Activated CD4-positive, CD25-positive, alpha-beta regulatory T cell treated with anti-CD3 and anti-CD28 coated beads, Interleukin-2, amount 50 U/mL, for 72 hours (primary cell): Measurements from ENCODE around the gene EPC1.

Experiments used
- DNase-seq: peaks from one replicate; pipeline ENCODE4 v3.0.0; 2021

EPC1 gene

DNA sequence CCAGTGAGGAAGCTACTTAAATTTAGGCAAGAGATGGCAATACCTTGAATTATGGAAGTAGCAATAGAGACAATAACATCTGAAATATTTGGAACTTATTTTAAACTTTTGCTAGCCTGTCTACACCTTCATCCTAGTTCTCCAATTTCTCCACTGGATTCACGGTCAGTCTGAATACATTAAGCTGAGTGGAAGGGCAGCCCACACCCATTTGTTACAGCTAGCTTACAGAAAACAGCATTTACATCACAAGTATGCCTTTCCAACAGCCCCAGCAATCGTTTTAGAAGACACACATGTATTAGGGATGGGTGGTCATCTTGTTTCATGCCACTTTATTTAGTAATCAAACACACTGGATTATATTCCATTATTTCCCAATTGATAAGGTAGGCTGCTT, 16.7 kb downstream of the EPC1 start:
- DNase-seq = no peak

DNA sequence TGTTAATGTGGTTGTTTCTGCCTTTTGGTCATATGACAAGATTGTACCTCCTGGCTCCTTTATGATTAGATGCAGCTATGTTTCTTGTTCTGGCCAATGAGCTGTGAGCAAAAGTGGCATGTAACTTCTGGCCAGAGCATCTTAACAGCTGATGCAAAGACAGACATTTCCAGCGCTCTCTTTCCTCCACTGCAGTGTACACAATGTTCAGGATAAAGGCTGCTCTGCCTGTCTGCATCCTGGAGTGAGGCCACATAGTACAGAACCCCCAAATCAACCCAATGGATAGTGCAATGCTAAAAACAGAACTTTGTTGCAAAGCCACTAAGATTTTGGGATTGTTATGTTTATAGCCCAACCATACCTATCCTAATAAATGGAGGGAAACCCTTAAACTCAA, 17.9 kb downstream of the EPC1 start:
- DNase-seq = no peak

DNA sequence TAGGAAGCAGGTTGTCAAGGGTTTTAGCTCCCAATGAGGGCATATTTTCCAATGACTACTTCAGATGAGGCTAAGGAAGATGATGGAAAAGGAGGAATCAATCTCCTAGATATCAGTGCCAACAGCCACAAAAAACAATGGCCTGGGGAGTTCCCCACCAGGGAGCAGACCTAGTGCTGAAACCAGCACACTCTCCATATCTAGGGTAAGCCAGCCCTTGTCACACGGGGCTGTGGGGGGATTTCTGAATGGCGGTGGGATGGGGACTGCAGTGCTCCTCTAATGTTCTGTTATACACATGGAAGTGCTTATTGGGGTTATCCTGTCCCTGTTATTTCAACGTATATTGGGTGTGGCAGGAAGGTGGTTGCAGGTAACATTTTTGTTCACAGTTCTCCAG, 18.5 kb downstream of the EPC1 start:
- DNase-seq = no peak

DNA sequence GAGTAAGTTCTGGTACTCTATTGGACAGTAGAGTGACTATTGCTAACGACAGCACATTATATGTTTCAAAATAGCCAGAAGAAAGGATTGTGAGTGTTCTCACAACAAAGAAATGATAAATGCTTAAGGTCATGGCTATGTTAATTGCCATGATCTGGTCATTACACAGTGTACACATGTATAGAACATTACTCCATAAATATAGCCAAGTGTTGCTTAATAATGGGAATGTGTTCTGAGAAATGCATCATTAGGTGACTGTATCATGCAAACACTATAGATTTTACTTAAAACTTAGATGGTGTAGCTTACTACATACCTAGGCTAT, 19.6 kb downstream of the EPC1 start:
- DNase-seq = no peak

DNA sequence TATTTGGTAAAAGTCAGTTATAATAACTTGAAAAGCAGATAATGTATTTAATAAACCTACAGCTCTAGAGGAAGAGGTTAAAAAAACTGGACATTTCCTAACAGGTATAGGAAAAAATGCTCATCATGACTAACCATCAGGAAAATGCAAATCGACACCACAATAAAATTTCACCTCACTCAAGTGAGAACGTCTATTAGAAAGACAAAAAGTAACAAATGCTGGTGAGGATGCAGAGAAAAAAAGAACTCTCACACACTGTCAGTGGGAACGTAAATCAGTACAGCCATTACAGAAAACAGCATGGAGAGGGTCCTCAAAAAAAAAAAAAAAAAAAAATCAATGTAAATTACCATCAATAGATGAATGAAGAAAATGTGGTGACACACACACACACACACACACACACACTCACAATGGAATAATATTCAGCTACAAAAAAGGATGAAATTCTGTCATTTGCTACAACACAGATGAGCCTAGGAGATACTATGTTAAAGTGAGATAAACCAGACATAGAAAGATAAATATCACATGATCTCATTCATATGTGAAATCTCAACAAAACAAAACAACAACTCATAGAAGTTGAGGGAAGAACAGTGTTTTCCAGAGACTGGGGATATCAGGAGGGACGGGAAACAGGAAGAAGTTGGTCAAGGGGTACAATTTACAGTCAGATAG, 20.1 kb downstream of the EPC1 start:
- DNase-seq = no peak

DNA sequence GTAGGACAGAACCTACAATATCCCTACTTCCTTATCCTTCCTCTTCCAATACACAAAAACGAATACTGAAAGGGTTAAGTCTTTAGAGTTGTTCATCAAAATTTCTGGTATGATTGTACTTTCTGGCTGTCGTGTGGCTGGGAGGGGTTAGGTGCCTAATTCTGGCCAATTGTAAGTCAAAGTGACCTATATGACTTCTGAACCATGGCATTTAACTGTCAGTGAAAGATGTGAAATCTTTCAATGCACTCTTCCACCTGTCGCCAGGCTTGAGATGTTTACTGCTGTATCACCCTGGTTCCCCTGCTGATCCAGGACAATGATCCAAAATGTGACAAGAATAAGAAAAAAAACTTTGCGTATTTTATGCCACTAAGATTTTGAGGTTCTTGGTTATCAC, 20.8 kb downstream of the EPC1 start:
- DNase-seq = no peak

DNA sequence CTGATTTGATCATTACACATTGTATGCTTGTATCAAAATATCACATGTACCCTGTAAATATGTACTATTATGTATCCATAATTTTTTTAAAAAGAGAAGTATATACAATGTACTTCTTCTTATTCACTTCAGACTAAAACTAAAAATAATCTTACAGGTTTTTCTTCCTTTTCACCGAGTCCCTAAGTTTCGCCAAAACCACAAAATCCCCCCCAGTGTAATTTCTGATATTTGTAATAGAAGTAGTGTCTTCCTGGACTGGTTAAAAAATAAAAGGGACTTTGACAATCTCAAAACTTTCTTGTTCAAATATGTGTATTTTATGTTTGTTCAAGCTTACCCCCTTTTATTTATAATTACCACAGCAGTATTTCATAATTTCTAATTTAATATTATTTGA, 23.9 kb downstream of the EPC1 start:
- DNase-seq = no peak

DNA sequence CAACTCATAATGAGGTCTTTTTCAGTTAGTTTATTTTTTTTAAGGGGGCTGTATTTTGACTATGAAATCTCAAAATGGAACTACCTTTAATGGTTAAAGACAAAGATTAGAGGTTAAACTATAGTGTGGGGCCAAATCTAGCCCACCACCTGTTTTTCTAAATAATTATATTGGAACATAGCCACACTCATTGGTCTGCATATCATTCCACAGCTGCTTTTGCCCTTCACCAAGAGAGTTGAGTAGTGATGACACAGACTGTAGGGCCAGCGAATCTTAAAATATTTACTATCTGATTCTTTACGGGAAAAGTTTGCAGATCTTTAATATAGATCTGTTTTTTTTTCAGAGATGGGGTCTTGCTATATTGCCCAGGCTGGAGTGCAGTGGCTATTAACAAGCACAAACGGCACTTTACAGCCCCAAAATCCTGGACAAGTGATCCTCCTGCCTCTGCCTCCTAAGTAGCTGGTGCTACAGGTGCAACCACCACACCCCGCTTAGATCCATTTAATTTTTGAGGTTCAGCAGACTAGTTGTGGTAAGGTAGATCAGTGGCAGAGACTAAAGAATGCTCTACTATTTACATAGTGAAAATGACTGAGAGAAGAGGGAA, 25.8 kb downstream of the EPC1 start:
- DNase-seq = no peak

DNA sequence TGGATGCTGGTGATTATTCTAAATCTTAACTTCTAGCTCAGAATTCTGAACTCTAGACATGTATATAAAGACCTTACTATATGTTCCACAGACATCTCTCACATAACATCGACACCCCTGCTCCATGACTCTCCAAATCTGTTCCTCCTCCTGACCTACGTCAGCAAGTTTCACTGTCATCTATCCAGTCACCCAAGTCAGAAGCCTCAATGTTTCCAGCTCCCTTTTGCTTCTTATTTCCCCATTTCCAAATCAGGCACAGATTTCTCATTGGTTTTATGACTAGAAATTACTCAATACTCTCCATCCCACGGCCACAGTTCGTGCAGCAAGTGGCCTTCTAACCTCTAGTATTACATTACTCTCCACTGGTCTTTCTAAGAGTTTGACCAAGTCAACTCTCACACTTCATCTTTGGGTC, 28.5 kb downstream of the EPC1 start:
- DNase-seq = no peak

DNA sequence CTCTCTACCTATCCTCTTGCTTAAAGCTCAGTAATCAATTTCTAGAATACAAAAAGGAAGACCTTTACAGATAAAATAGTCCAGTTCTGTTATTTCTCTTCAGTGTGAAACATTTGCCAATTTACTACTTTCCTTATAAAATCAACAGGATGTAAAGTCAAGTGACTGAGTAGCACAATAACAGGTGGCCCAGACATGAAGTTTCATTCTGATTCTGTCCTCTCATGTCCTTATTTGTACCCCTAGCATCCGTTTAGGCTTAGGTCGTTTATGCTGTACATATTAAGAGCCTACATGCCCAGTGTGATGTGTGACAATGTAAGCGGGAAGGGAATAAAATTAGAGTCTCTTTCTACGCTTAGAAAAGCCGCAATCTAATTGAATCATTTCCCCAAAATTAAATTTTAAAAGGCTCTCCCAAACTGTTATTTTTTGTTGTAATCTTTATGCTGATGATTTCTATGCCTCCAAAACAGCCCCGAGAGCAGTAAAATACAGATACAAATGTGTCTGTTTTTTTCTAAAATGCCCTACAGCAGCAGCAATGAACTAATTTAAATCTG, 29.1 kb downstream of the EPC1 start:
- DNase-seq = no peak

DNA sequence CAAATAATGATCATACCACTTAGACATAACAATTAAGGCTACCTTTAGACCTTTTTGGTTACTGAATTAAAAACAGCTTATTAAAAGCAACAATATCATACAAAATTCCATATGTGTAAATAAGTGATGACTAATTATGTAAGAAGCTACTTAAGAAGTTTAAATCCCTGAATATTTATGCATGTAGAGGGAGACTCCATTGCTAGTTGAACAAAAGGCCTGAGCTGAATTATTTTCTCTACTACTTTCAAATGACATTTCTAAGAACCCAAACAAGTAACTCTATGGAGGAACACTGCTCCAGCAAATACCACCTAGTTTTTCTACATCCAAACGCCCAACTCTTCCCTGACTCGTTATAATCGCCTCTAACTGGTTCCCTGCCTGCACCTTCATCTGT, 31.5 kb downstream of the EPC1 start:
- DNase-seq = no peak

DNA sequence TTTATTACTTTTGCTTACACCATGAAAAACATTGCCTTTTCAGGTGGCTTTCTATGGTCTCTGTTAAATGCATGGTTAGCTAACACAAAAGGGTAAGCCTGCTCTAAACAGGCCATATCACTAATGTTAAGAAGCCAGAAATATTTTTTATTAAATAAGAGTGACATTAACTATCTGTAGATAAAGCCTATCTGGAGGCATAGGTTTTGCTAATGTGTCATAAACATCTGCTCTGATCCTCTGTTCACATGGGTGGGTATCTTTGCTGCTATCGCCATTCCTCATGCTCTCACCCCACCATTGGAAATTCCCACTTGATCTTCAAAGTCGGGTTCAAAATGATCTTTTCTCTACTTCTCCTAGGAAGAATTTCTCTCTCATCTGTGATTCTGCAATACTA, 32.4 kb downstream of the EPC1 start:
- no peak for DNase-seq

DNA sequence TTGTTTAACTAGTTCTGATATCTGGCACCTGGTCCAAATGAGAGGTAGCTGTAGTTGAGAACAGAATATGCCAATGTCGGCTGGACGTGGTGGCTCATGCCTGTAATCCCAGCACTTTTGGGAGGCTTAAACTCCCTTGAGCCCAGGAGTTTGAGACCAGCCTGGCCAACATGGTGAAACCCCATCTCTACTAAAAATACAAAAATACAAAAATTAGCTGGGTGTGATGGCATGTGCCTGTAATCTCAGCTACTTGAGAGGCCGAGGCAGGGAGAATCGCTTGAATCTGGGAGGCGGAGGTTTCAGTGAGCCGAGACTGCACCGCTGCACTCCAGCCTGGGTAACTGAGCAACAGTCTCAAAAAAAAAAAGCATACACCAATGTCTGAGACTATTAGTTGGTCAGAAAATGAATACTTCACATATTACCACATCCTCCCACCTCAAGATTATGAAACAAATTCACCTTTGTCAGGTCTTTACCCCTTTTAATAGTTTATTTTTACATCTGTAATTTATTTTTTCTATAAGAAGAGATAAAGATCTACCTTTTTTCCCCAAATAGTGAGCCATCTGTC, 38.8 kb downstream of the EPC1 start:
- no peak for DNase-seq

DNA sequence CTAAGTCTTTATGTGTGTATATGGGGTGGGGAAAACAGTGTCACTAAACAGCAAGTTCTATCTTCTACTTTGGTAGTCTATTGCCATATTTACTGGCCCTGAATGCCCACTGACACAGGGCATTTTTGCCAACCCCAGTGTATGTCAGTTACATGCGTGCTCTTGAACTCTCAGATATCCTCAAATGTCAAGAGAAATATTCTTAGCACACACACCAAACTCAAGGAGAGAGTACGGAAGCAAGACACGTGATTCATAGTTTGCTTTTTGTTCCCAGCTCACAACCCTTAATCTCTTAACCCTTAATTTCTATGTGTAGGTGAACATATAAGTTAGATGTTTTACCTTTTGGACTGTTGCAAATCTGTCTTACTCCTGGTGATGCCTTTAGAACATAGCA, 39.3 kb downstream of the EPC1 start:
- no peak for DNase-seq

DNA sequence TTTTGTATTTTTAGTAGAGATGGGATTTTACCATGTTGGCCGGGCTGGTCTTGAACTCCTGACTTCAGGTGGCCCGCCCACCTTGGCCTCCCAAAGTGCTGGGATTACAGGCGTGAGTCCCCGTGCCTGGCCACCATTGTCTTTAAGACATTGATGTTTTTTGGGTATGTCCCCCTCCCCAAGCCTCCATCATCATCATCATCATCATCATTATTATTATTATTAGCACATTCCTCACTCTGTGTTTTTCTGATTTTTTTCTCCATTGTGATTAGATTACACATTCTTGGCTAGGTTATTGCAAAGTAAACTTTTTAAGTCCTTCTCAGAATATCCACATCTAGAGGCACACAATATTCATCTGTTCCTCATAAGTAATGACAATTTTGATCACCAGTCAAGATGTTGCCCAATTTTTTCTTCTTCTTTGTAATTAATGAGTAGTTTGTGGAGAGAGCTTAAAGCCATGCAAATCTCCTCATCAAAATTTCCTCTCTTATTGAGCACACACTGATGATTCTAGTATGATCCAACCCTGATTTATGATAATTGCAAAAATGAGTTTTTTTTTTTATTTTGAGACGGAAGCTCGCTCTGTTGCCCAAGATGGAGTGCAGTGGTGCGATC, 47.5 kb downstream of the EPC1 start:
- no peak for DNase-seq

DNA sequence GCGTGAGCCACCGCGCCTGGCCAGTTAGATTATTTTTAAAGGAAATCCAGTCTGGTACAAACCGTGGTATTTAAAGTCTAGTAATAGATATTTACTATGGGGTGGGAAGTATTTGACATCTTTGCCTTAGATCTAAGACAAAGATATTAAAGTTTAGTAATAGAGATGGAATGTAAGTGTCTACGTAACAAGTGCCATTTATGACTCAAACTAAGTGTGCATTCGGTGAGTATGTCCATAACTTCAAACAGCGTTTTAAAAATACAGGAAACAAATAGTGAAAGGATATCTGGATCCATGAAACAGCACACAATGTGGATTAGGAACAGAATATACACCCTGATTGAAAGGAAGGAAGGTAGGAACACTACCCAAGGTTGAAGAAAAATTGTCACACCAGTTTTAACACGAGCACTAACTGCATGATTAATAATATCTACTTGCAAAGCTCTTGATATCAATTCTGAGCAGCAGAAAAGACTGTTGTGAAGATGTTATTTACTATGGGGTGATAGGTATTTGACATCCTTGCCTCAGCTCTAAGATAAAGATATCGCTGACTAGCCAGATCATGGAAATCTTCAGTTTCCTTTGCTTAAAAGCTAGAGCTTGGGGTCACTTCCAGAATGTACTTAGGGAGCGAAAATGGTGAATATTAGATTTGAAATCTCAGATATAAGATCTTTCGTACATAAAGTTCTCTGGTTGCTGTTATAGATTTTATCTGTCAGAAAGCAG, 48.7 kb downstream of the EPC1 start:
- no peak for DNase-seq

DNA sequence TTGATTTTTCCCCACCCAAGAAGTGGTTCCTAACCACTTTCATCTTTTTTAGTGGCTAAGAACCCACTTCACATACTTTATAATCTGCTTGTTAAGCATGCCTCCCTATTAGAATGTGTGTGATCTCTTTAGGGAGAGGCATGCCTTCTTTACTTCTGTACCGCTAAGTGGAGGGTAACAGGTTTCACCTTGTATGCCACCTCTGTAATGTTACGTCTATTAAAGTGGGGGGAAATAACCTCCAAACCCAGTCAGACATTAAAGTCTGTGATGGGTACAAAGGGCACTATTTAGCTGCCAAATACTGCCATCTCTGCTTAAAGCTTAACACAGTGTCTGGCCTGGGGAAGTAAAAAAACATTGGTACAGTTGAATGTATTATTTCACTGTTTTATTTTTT, 51.9 kb downstream of the EPC1 start:
- no peak for DNase-seq

DNA sequence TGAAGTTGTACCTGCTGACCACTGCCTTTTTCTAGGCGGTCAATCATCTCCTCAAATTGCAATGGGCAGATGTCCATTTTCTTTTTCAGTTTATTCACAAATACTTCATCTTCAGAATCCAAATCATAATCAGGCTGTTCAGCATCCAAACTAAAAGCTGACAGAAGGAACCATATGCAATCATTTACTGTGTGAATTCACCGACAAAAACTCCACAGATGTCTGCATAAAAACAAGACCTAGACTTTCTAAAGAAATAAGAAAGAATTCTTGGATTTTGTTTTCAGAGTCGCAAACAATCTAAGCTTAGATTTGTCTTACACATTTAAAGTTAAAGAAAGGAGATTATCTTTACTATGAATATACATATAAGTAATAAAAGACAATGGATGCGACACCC, 53.4 kb downstream of the EPC1 start:
- DNase-seq = no peak

DNA sequence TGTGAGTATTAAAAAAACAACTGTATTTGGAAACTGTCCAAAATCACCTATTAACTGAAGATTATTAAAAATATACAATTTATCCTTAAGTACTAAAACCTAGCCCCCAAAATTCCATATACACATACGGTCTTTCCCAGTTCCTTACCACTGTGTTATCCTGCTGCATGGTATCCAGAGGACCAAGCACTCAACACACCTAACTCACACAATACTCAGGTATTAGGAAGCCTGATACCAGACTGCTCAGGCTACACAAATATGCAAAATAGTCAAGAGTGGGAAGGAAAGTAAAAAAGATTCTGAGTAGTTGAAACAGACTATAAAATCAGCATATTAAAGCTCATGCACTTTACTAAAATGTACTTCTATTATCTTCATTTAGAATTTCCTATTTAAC, 67.2 kb downstream of the EPC1 start:
- DNase-seq = no peak

DNA sequence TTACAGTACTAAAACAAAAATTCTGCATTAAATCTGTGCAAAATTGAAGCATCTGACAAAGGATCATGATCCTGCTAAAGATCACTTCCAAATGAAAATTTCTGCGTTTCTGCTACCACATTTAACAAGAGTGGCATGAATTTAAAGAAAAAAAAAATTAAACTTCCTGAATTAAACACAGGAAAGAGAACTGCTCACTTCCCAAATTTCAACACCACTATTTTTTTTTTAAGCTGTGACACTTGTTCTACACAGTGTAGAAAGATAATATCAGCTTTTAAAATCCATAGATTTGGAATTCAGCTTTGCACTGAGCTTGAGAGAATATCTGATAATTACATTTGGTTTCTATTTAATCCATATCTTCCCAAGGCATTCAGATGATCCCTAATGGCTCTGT, 73.6 kb downstream of the EPC1 start:
- DNase-seq = no peak

DNA sequence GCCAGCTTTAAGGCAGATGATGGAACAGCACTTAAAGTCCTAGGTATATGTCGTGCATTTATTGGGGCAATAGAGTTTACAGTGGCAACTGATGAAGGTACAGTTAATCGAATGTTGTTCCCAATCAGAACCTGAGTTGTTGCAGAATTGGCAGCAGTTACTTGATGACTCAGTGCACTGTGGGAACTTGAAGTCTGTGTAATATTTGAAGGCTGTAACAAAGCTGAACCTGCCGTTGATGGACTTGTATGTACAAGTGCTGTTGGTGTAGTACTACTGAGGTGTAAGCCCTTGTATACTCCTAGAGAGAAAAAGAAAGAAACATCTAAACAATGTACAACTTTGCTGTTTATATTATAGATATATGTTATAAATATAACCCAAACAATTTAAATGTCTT, 75.3 kb downstream of the EPC1 start:
- no peak for DNase-seq

DNA sequence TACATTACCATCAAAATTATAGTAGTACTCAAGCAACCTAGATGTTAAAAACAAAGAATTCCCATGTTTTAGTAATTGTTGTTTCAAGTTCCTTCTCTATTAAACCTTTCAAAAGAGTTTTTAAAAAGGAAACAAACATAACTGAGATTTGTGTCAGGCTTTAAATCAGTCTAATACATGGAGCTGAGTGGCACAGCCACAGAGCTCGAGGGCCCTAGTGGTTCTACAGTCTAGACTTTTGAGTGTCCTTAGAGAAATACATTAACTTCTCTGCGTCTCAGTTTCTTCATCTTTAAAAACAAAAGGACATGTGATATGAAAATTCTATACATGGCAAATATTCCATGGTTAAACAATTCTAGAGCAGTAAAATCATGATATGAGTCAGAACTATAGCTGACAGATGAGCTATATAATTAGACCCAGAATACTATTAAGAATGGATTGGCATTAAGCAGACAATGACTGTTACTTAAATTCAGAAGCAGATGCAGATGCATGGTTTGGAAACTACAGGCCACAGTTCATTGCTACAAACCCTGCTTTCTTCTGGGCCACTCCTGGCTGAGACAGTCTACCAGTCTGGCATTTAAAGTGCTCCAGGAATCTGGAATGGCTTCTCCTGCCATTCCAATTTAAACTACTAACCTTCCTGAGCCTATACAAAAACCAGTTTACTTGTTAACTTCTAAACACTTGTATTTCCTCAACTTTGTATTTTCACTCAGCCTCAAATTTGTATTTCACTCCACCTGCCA, 77.4 kb downstream of the EPC1 start:
- DNase-seq = no peak

DNA sequence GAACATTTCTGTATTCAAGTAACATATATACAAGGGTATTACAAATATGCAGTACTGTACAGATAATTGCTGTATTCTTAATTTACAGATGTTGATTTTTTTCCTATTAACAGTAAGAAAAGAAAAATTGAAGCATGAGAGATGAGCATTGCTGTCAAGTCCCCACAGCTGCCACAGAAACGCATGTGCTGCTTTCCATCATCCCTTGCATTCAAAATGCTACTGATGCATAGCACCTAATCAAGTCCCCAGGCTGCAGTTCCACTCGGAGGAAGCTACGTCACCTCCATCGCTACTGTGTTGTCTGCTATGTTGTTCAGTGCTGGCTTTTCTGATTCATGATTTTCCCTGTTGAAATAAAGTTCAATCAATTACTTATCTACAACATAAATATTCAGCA, 78.2 kb downstream of the EPC1 start:
- DNase-seq = no peak
